SU-DHL-6 (cell line): ENCODE data around the gene PALM2AKAP2.

ENCODE experiments used
- H2AFZ ChIP-seq: fragments of 200-600 bp; sonication (generic); 2 replicates; pipeline ENCODE4 v1.6.1; 2014; ENCODE audit warnings: low read depth, mild to moderate bottlenecking, moderate library complexity, mixed read lengths, antibody characterized with exemption, low read length; ENCODE audit not compliant: severe bottlenecking
- H3F3A ChIP-seq: fragments of 200-600 bp; shearing (Covaris generic); 2 replicates; pipeline ENCODE4 v1.6.0; 2016; ENCODE audit warnings: antibody characterized with exemption, mild to moderate bottlenecking; ENCODE audit not compliant: insufficient read depth
- H3K27ac ChIP-seq: fragments of 200-600 bp; sonication (generic); 2 replicates; pipeline ENCODE4 v1.5.1; 2016; ENCODE audit warnings: low read depth, mild to moderate bottlenecking, low read length, moderate library complexity, mixed read lengths
- H3K27me3 ChIP-seq: fragments of 200-600 bp; sonication (generic), shearing (Covaris generic); 2 replicates; pipeline ENCODE4 v1.6.0; 2014; ENCODE audit warnings: mild to moderate bottlenecking, low read length
- H3K36me3 ChIP-seq: fragments of 200-600 bp; sonication (generic); 2 replicates; pipeline ENCODE4 v1.6.1; 2014; ENCODE audit warnings: mild to moderate bottlenecking, low read length, mixed read lengths
- H3K4me2 ChIP-seq: fragments of 300-600, 200-600 bp; shearing (Covaris generic), sonication (generic); 2 replicates; pipeline ENCODE4 v1.6.0; 2014; ENCODE audit warnings: low read length, low read depth, mild to moderate bottlenecking; ENCODE audit not compliant: poor library complexity, severe bottlenecking
- H3K4me3 ChIP-seq: fragments of 200-600 bp; sonication (generic); 2 replicates; pipeline ENCODE4 v1.5.1; 2014; ENCODE audit warnings: antibody characterized with exemption, low read length, mild to moderate bottlenecking, mixed read lengths; ENCODE audit not compliant: insufficient read depth, poor library complexity, severe bottlenecking
- H3K79me2 ChIP-seq: fragments of 200-600 bp; sonication (generic); 2 replicates; pipeline ENCODE4 v1.6.1; 2014; ENCODE audit warnings: mild to moderate bottlenecking, low read length, moderate library complexity; ENCODE audit not compliant: insufficient read depth
- H3K9ac ChIP-seq: fragments of 200-600 bp; sonication (generic); 2 replicates; pipeline ENCODE4 v1.7.0; 2014; ENCODE audit warnings: mild to moderate bottlenecking, low read length
- H3K9me2 ChIP-seq: fragments of 200-600 bp; sonication (generic); replicated peaks from 2 replicates; pipeline ENCODE4 v1.6.1; 2014; ENCODE audit warnings: low read length; ENCODE audit not compliant: insufficient read depth
- H3K9me3 ChIP-seq: fragments of 200-600 bp; sonication (generic); 2 replicates; pipeline ENCODE4 v1.6.1; 2014; ENCODE audit warnings: low read length, mixed read lengths; ENCODE audit not compliant: insufficient read depth
- H4K20me1 ChIP-seq: fragments of 200-600 bp; sonication (generic); 2 replicates; pipeline ENCODE4 v1.6.1; 2014; ENCODE audit warnings: low read depth, mild to moderate bottlenecking, antibody characterized with exemption, low read length, moderate library complexity, mixed read lengths
- EZH2phosphoT487 ChIP-seq: fragments of 200-600 bp; sonication (generic), shearing (Covaris generic); conservative IDR thresholded peaks from 2 replicates; pipeline ENCODE4 v1.6.1; 2018; ENCODE audit warnings: mild to moderate bottlenecking, antibody characterized with exemption, low read length, moderate library complexity, mixed read lengths
- TF ChIP-seq, protein P1 (sequence below): fragments of 200-600 bp; sonication (generic); IDR thresholded peaks from one replicate; pipeline ENCODE4 v1.5.1; 2017; ENCODE audit warnings: antibody characterized with exemption, mild to moderate bottlenecking, low read length, moderate library complexity; ENCODE audit not compliant: insufficient read depth, poor library complexity, severe bottlenecking

Gene PALM2AKAP2

DNA sequence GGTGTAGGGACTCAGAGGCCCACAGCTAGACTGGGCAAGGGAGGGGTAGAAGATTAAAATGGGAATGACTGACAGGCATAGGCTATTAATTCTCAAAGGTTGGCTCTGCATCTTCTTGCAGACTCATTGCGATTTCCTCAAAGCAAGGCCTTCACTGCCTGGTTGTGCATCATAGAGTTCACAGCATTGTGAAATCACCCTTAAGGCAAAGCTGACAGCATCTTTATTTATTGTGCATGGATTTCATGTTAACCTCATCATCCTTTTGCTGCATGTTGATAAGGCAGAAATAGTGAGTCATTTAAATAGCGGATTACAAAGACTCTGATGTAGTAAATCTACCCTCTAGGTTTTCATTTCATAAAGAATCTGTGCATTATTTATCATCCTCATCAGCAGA lies 13.6 kb upstream of the PALM2AKAP2 start:
- no peaks in the 10 kb centered on the region for H3K27me3 ChIP-seq
- H3K36me3 ChIP-seq: no peaks in the 10 kb centered on the region
- H2AFZ ChIP-seq: no peak overlapping the region
- H3K4me3 ChIP-seq: no peak overlapping the region
- H3K79me2 ChIP-seq: no peaks in the 10 kb centered on the region
- H3K4me2 ChIP-seq: no peak overlapping the region
- H3K9me3 ChIP-seq: no peaks in the 10 kb centered on the region
- no peaks in the 10 kb centered on the region for H3F3A ChIP-seq
- TF ChIP-seq EZH2phosphoT487: no peak
- TF ChIP-seq, protein P1, sequence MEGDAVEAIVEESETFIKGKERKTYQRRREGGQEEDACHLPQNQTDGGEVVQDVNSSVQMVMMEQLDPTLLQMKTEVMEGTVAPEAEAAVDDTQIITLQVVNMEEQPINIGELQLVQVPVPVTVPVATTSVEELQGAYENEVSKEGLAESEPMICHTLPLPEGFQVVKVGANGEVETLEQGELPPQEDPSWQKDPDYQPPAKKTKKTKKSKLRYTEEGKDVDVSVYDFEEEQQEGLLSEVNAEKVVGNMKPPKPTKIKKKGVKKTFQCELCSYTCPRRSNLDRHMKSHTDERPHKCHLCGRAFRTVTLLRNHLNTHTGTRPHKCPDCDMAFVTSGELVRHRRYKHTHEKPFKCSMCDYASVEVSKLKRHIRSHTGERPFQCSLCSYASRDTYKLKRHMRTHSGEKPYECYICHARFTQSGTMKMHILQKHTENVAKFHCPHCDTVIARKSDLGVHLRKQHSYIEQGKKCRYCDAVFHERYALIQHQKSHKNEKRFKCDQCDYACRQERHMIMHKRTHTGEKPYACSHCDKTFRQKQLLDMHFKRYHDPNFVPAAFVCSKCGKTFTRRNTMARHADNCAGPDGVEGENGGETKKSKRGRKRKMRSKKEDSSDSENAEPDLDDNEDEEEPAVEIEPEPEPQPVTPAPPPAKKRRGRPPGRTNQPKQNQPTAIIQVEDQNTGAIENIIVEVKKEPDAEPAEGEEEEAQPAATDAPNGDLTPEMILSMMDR: no peak
- no peak overlapping the region for H3K9ac ChIP-seq
- H4K20me1 ChIP-seq: no peaks in the 10 kb centered on the region
- no peak overlapping the region for H3K27ac ChIP-seq
- H3K9me2 ChIP-seq: no peaks in the 10 kb centered on the region

DNA sequence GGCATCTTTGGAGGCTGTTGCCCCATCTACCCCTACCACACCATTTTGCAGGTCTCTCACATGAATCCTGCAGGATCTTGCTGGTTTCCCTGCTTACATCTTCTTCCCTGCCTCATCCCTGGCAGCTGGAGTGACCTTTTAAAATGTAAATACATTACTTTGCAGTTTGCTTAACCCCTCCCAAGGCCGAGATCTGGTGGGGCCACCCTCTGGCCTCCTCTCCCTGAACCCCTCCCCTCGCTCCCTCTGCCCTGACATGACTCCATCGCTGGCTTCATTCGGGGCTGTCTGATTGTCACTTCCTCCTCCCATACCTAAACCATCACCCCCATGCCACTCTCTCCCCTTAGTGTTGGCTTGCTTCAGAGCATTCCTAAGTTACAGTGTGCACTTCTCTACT lies 12.6 kb upstream of the PALM2AKAP2 start:
- H3K9me3 ChIP-seq: no peaks in the 10 kb centered on the region
- no peak overlapping the region for H3K4me2 ChIP-seq
- no peak overlapping the region for H2AFZ ChIP-seq
- H4K20me1 ChIP-seq: no peaks in the 10 kb centered on the region
- no peaks in the 10 kb centered on the region for H3K9me2 ChIP-seq
- H3F3A ChIP-seq: no peaks in the 10 kb centered on the region
- no peak overlapping the region for H3K27ac ChIP-seq
- H3K9ac ChIP-seq: no peak overlapping the region
- H3K27me3 ChIP-seq: no peaks in the 10 kb centered on the region
- H3K79me2 ChIP-seq: no peaks in the 10 kb centered on the region
- no peaks in the 10 kb centered on the region for H3K36me3 ChIP-seq
- no peak overlapping the region for H3K4me3 ChIP-seq
- TF ChIP-seq, protein P1: no peak
- TF ChIP-seq EZH2phosphoT487: no peak

DNA sequence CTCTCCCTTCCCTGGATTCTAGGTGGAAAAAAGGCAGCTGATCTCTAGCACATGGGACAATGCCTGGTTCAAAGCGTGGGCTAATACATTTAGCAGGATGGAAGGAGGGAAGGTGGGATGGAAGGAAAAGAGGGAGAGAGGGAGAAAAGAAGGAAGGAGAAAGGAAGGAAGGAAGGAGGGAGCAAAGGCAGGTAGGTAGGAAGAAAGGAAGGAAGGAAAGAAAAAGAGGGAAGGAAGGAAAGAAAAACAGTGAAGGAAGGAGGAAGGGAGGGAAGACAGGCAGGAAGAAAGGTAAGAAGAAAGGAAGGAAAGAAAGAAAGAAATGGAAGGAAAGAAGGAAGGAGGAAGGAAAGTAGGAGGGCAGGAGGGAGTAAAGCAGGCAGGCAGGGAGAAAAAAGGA lies 12.2 kb upstream of the PALM2AKAP2 start:
- no peak overlapping the region for H3K4me3 ChIP-seq
- H4K20me1 ChIP-seq: no peaks in the 10 kb centered on the region
- H3K79me2 ChIP-seq: no peaks in the 10 kb centered on the region
- TF ChIP-seq EZH2phosphoT487: no peak
- TF ChIP-seq, protein P1: no peak
- H3K36me3 ChIP-seq: no peaks in the 10 kb centered on the region
- no peaks in the 10 kb centered on the region for H3F3A ChIP-seq
- H3K9ac ChIP-seq: no peak overlapping the region
- no peaks in the 10 kb centered on the region for H3K9me3 ChIP-seq
- H3K27ac ChIP-seq: no peak overlapping the region
- H3K27me3 ChIP-seq: no peaks in the 10 kb centered on the region
- H2AFZ ChIP-seq: no peak overlapping the region
- no peaks in the 10 kb centered on the region for H3K9me2 ChIP-seq
- no peak overlapping the region for H3K4me2 ChIP-seq

DNA sequence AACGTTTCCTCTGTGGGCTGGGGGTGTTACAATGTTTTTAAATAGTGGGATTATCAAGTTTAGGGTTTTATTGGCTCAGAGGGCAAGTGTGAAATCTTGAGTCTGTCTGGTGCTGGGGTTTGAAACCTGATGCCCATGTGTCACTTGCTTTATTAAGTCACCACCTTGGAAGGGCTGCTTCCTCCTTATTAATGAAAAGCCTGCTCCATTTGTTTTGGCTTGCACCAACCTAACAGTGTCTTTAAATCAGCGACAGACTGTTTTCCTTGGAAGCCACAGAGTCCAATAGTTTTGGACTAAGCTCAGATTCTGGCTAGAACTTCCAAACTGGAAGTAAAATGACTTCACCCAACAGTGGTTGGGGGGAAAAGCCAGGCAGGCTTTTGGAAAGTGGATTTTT lies 10.7 kb upstream of the PALM2AKAP2 start:
- Histone ChIP-seq H3K27me3 (no peaks in the 10 kb centered on the region), H3F3A (no peaks in the 10 kb centered on the region), H3K4me2 (no peak overlapping the region), H3K9ac (no peak overlapping the region), H3K4me3 (no peak overlapping the region), H3K9me2 (no peaks in the 10 kb centered on the region), H3K36me3 (no peaks in the 10 kb centered on the region), H2AFZ (no peak overlapping the region), H3K27ac (no peak overlapping the region), H3K79me2 (no peaks in the 10 kb centered on the region), H4K20me1 (no peaks in the 10 kb centered on the region), H3K9me3 (no peaks in the 10 kb centered on the region)
- TF ChIP-seq, protein P1: no peak
- no peak for TF ChIP-seq EZH2phosphoT487
